Fibroblast of lung (primary cell): ENCODE data around the gene PAQR7.

Source experiments
- CTCF ChIP-seq, 2 donors: IDR thresholded peaks in 1 of 2; conservative IDR thresholded peaks in 1 of 2; 1 replicate in 1 of 2; 2 replicates in 1 of 2; pipeline ENCODE4 v1.5.1; 2011 to 2012; ENCODE audit warnings: low read length in 2 of 2, control low read depth in 1 of 2, inconsistent platforms in 1 of 2, low read depth in 1 of 2, mild to moderate bottlenecking in 1 of 2
- EZH2 ChIP-seq: IDR thresholded peaks from 2 replicates; pipeline ENCODE4 v1.5.1; 2012; ENCODE audit warnings: low read length, control low read depth, mild to moderate bottlenecking; ENCODE audit errors: missing control alignments

- TF ChIP-seq CTCF (conservative IDR thresholded peaks at IDR 0.05 in 1 of 2, IDR thresholded peaks at IDR 0.05 in 1 of 2; ENCODE audit: low read depth in 1 of 2, low read length in 2 of 2), result no peak
- no peak for TF ChIP-seq EZH2
Measured at GRCh38 chr1:25912076-25912831, 36.7 kb upstream of the PAQR7 start.
